GM12878 (cell line): ENCODE results near the gene ABHD11. TPM values are rescaled to one million over a fixed set of nuclear protein-coding genes. Genes with fewer than 3 reads are reported as not detected.

Experiments
- ATAC-seq: fragments of 200-7000 bp; cut with Tn5 transposase; 3 replicates; pipeline ENCODE4 v1.9.1; 2020; ENCODE audit warnings: mild to moderate bottlenecking, moderate library complexity
- BruUV-seq: library from RNA; stranded (reverse); fragments of 400-500 nt; replicated peaks from 2 replicates; lab custom pipeline; 2021; lab: Mats Ljungman, UMichigan
- CTCF ChIA-PET: fragments of 300-600 bp; sonication (Branson Sonifier 250); formaldehyde crosslinking; extraction: SDS; loops from one replicate; lab custom pipeline; 2021; ENCODE audit warnings: inconsistent platforms; lab: Yijun Ruan, JAX
- POLR2A ChIA-PET: fragments of 350-600 bp; formaldehyde crosslinking; extraction: SDS; loops from one replicate; lab custom pipeline; 2021; ENCODE audit warnings: inconsistent platforms; lab: Charles Lee
- RAD21 ChIA-PET: fragments of 300-600 bp; sonication (Branson Sonifier 250); formaldehyde crosslinking; loops from one replicate; lab custom pipeline; 2023; ENCODE audit warnings: antibody characterized with exemption; ENCODE audit not compliant: unreplicated experiment; lab: Charles Lee
- SMC1A ChIA-PET: fragments of 300-600 bp; sonication (Branson Sonifier 250); formaldehyde crosslinking; loops from one replicate; lab custom pipeline; 2023; ENCODE audit not compliant: unreplicated experiment, uncharacterized antibody; lab: Charles Lee
- DNase-seq: peaks from one replicate; pipeline ENCODE4 v3.0.0-alpha.2; 2011; ENCODE audit warnings: low read depth, low spot score
- FAIRE-seq: peaks from 3 replicates; lab custom pipeline; 2011; peaks lifted over from hg19 to GRCh38; lab: Jason Lieb, UNC
- H2AFZ ChIP-seq: 2 replicates; pipeline ENCODE4 v1.6.0; 2011; ENCODE audit warnings: low read depth, low read length, control low read depth; ENCODE audit not compliant: control insufficient read depth
- H3K27ac ChIP-seq: 2 replicates; pipeline ENCODE4 v1.5.1; 2011; ENCODE audit warnings: control low read depth; ENCODE audit not compliant: control insufficient read depth, insufficient read depth
- H3K27me3 ChIP-seq, 2 experiments: replicated peaks in 1 of 2; 2 replicates each; pipeline versions ENCODE4 v1.6.0 to v1.6.1; 2011; ENCODE audit warnings: low read length in 1 of 2; ENCODE audit not compliant: control insufficient read depth in 2 of 2, insufficient read depth in 2 of 2
- H3K36me3 ChIP-seq, 2 experiments: 2 replicates each; pipeline ENCODE4 v1.5.1; 2011; ENCODE audit warnings: low read length in 1 of 2; ENCODE audit not compliant: control insufficient read depth in 2 of 2, insufficient read depth in 2 of 2
- H3K4me1 ChIP-seq: 2 replicates; pipeline ENCODE4 v1.6.1; 2011; ENCODE audit warnings: mild to moderate bottlenecking, low read length, moderate library complexity, mixed read lengths; ENCODE audit not compliant: control insufficient read depth, insufficient read depth
- H3K4me2 ChIP-seq: 2 replicates; pipeline ENCODE4 v1.6.0; 2011; ENCODE audit warnings: control low read depth; ENCODE audit not compliant: control insufficient read depth, insufficient read depth
- H3K4me3 ChIP-seq: fragments of 200-600 bp; sonication (generic); 2 replicates; pipeline ENCODE4 v1.5.1; 2016
- H3K79me2 ChIP-seq: 2 replicates; pipeline ENCODE4 v1.6.0; 2011; ENCODE audit warnings: low read length; ENCODE audit not compliant: control insufficient read depth, insufficient read depth
- H3K9ac ChIP-seq: 2 replicates; pipeline ENCODE4 v1.8.0; 2011; ENCODE audit warnings: low read length, control low read depth, mixed read lengths; ENCODE audit not compliant: control insufficient read depth, insufficient read depth
- H3K9me3 ChIP-seq: replicated peaks from 3 replicates; pipeline ENCODE4 v1.5.1; 2011; ENCODE audit warnings: mild to moderate bottlenecking, low read length; ENCODE audit not compliant: control insufficient read depth, insufficient read depth
- H4K20me1 ChIP-seq: 2 replicates; pipeline ENCODE4 v1.6.0; 2011; ENCODE audit not compliant: control insufficient read depth, insufficient read depth
- IKZF2 ChIP-seq, 2 experiments: fragments of 450-650 bp; IDR thresholded peaks; 2 replicates each; pipeline ENCODE4 v1.6.1; 2017; ENCODE audit warnings: mild to moderate bottlenecking in 2 of 2, moderate library complexity in 2 of 2
- MTA2 ChIP-seq: fragments of 450-650 bp; IDR thresholded peaks from 2 replicates; pipeline ENCODE4 v1.6.1; 2016; ENCODE audit warnings: low read depth, mild to moderate bottlenecking, moderate library complexity
- RAD21 ChIP-seq: IDR thresholded peaks from 2 replicates; pipeline ENCODE4 v1.6.1; 2011; ENCODE audit warnings: mild to moderate bottlenecking, low read depth, low read length, moderate library complexity; ENCODE audit not compliant: insufficient read depth
- RUNX3 ChIP-seq: IDR thresholded peaks from 2 replicates; pipeline ENCODE4 v1.6.1; 2012; ENCODE audit warnings: low read length, inconsistent platforms
- TAF1 ChIP-seq: IDR thresholded peaks from 2 replicates; pipeline ENCODE4 v1.6.1; 2011; ENCODE audit warnings: mild to moderate bottlenecking, low read depth, low read length, borderline replicate concordance
- WGBS: methylation state at CpG from one replicate; pipeline ENCODE4 v1.1.6; 2016; ENCODE audit warnings: low lambda C conversion rate; ENCODE audit not compliant: insufficient replicate concordance, insufficient coverage; ENCODE audit errors: missing lambda C conversion rate; 5-methylcytosine and 5-hydroxymethylcytosine counted together
- in situ Hi-C: fragments of 300-500 bp; cut with MboI; formaldehyde crosslinking; loops from 9 replicates; pipeline ENCODE4 v1.14.3; 2018; ENCODE audit warnings: mixed read lengths
- intact Hi-C: fragments of 100-400 bp; cut with micrococcal nuclease; formaldehyde crosslinking; loops from one replicate; pipeline ENCODE4 v1.14.2; 2022; ENCODE audit not compliant: unreplicated experiment
- polyA plus RNA-seq, 11 experiments: library from polyadenylated mRNA; depleted of rRNA in 4 of 11; unstranded in 6 of 11; stranded (reverse) in 5 of 11; fragments of >200 nt; fragmentation: Nextera tagmentation in 4 of 11; fragmentation: Illumina TruSeq in 1 of 11; extraction: Ambion mirVana in 4 of 11; extraction: Trizol in 1 of 11; gene quantifications; 1 replicate in 1 of 11; 2 replicates in 10 of 11; pipeline versions ENCODE4 v1.2.1 to v1.2.3, GENCODE V29; 2011 to 2016; ENCODE audit warnings: inconsistent platforms in 2 of 11, missing spikeins in 2 of 11, low read depth in 1 of 11
- total RNA-seq, 4 experiments: library from RNA; depleted of rRNA in 3 of 4; stranded (reverse); fragments of >200 nt in 3 of 4; fragmentation: Illumina TruSeq in 1 of 4; extraction: Trizol in 1 of 4; gene quantifications; 2 replicates each; pipeline versions ENCODE4 v1.2.1 to v1.2.3, GENCODE V29; 2013 to 2021
- TF ChIP-seq, protein P1 (sequence below): fragments of 450-650 bp; IDR thresholded peaks from 2 replicates; pipeline ENCODE4 v1.6.1; 2018; ENCODE audit warnings: borderline replicate concordance, mild to moderate bottlenecking; ENCODE audit not compliant: partially characterized antibody

Gene ABHD11
- total and polyA plus RNA-seq, 10 of the 15 experiments (the other 5 are each of a cell fraction or from before 2014, with no cell fraction given), result 2.8 to 24.8 (median 10.1) TPM

DNA sequence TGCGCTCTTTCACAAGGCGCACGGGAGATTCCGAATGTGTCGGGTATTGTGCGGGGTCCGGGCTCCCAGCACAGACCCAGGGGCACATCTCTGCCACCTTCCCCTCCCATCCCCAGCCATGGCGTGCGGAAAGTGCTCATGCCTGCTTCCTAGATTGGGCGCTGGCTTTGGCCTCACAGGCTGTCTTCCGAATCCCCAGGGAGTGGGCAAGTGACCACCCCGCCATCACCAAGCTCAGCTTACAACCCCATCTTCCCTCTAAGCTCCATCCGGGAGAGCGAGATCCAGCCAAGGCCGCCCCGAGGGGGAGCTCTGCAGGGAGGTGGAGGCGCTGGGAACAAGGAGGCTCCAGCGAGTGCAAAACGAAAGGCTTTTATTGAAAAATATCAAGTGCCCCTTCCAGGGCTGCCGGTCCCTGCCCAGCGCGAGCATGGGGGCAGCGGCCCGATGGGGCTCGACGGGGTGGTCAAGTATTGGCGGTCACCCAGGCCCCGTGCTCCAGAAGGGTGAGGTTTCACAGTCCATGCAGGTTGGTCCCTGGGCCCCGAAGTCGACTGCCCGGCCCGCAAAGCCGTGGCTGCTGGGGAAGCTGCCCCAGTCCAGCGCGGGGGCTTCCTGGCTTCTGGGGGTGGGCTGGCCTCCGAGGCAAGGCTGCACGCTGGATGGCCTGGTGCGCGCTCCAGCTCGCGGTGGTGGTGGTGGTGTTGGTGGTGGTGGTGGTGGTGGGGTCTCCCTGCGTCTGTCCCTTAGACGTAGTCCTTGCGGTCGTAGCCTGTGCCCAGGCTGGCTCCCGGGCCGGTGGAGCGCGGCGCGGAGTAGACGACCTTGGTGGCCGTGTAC, 30.3 kb upstream of the ABHD11 start (continued):
- TF ChIP-seq, protein P1, sequence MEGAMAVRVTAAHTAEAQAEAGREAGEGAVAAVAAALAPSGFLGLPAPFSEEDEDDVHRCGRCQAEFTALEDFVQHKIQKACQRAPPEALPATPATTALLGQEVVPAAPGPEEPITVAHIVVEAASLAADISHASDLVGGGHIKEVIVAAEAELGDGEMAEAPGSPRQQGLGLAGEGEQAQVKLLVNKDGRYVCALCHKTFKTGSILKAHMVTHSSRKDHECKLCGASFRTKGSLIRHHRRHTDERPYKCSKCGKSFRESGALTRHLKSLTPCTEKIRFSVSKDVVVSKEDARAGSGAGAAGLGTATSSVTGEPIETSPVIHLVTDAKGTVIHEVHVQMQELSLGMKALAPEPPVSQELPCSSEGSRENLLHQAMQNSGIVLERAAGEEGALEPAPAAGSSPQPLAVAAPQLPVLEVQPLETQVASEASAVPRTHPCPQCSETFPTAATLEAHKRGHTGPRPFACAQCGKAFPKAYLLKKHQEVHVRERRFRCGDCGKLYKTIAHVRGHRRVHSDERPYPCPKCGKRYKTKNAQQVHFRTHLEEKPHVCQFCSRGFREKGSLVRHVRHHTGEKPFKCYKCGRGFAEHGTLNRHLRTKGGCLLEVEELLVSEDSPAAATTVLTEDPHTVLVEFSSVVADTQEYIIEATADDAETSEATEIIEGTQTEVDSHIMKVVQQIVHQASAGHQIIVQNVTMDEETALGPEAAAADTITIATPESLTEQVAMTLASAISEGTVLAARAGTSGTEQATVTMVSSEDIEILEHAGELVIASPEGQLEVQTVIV, result no peak
- TF ChIP-seq MTA2, result no peak

- H3K4me3 ChIP-seq, result no peak overlapping the region
- no peak overlapping the region for H3K9ac ChIP-seq
- no peak overlapping the region for H2AFZ ChIP-seq
- FAIRE-seq (no peak), ATAC-seq (no peak; the same call in 2 of the 3 replicates), DNase-seq (no peak)
- BruUV-seq, result no TSS peak
- ChIA-PET POLR2A (interaction anchor here (0.6 kb wide), 1 partner anchor 238 kb away, joined by 3 read pairs; no protein-coding TSS in a partner anchor), SMC1A (no interaction called here), CTCF (no interaction called here), RAD21 (no interaction called here)
- 39% methylated on average over 17 of the region's 17 CpGs for WGBS
- H3K4me1 ChIP-seq, result no peaks in the 10 kb centered on the region
- no peak overlapping the region for H3K4me2 ChIP-seq
- no peaks in the 10 kb centered on the region for H3K9me3 ChIP-seq
- no peaks in the 10 kb centered on the region for H3K36me3 ChIP-seq
- H3K27me3 ChIP-seq, result peaks cover 0 to 2% of the 10 kb centered on the region in 2 experiments; a peak in 1 of 4 replicates
- TF ChIP-seq RUNX3 (no peak), TAF1 (no peak), IKZF2 (IDR thresholded peaks at IDR 0.05) (peak in 1 of 2 experiments; percentile 26; a peak in 1 of 4 replicates), RAD21 (no peak)
- intact Hi-C loops, result no loop called here
- in situ Hi-C loops, result no loop called here
- H3K27ac ChIP-seq, result no peak overlapping the region
- H4K20me1 ChIP-seq, result no peaks in the 10 kb centered on the region
- H3K79me2 ChIP-seq, result no peaks in the 10 kb centered on the region
Observed at GRCh38 chr7:73766556-73767229, 28.1 kb upstream of the ABHD11 start.
